GM19467 (cell line): ENCODE data around the gene HAPLN3.

ENCODE experiments used
- ATAC-seq: cut with Tn5 transposase; IDR thresholded peaks from one replicate; pipeline ENCODE4 v1.9.1; 2021; ENCODE audit warnings: mild to moderate bottlenecking, moderate library complexity; ENCODE audit not compliant: unreplicated experiment

HAPLN3 gene

DNA sequence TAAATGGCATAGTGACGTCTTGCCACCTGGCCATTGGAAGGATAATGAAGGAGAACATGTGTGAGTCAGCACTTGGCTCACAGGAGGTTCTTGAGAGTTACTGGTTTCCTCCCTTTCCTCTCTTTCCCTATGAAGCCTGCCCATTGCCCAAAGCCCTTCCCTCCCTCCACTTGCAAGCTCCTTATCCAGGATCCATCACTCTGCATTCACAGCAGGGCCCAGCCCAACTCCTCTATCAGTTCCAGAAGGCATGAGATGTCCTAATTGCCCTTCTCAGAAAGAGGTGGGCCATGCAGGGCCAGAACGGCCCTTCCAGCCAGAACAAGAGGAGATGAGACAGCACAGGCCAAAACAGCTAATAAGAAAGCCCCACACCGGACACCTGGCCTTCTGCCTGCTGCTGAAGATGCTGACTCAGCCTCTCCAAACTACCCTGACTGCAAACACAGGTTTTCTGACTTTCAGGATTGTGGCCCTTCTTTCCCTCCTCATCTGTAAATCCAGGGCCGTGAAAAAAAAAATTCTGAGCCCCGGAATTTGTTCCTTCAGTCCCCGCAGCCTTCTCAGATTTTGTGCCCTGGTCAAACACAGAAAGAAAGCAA is 29.7 kb downstream of the HAPLN3 start:
- no peak for ATAC-seq

- no peak for ATAC-seq
Observed at GRCh38 chr15:88864861-88865497, 30.4 kb downstream of the HAPLN3 start.

DNA sequence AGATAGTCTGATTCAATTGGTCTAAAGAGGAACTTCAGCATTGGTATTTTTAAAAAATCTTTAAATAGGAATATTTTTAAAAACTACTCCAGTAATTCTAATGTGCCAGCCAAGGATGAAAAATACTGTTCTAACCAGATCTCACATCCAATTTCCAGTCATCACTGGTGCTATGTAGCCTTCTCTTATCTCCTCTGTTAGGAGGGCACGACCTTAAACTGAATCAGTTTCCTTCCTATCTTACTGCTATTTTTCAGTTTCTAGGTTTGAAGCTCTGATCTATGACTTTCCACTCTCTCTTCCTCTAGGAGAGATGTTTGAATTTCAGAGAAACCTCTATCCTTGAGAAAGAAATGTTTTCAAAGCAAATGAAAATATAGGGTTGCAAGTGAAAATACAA is 31.9 kb downstream of the HAPLN3 start:
- ATAC-seq = no peak

GRCh38 chr15:88860212-88860611 is 35.1 kb downstream of the HAPLN3 start:
- ATAC-seq = no peak

GRCh38 chr15:88859550-88859949 is 35.8 kb downstream of the HAPLN3 start:
- ATAC-seq = no peak

- no peak for ATAC-seq
Observed at GRCh38 chr15:88858934-88859333, 36.4 kb downstream of the HAPLN3 start.

- ATAC-seq = no peak
Observed at GRCh38 chr15:88852476-88852875, 42.9 kb downstream of the HAPLN3 start.

DNA sequence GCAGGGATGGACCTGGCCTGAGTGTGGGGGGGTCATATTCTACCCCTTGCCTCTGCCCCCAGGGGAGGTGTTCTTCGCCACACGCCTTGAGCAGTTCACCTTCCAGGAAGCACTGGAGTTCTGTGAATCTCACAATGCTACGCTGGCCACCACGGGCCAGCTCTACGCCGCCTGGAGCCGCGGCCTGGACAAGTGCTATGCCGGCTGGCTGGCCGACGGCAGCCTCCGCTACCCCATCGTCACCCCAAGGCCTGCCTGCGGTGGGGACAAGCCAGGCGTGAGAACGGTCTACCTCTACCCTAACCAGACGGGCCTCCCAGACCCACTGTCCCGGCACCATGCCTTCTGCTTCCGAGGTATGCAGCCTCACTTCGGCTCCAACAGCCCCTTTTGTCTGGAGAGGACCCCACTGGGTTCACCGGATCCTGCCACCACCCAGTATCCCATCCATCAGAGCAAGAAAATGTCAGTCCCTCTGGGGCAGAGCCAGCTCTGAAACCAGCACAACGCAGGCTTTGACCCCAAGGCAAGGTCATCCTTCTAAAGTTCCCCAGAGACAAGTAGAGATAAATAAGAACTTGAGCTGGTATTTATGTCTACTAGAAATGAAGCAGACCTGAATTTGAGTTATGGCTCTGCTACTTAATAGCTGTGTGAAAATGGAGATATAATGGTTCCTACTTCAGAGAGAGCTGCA is 45.8 kb downstream of the HAPLN3 start:
- ATAC-seq = no peak

DNA sequence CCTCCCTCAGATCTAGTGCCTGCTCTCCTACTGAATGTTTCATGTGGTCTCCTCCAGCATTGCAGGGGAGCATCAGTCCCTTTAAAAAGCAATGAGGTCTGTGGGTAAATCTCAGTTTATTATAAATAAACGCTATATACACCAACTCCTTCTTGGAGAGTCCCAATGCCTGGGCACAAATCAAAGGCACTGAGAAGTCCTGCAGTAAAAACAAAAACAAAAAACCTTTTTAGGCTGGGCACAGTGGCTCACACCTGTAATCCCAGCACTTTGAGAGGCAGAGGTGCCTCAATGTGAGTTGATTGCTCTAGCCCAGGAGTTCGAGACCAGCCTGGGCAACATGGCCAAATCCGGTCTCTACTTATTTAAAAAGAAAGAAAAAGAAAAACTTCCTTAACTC is 47.1 kb downstream of the HAPLN3 start:
- no peak for ATAC-seq

DNA sequence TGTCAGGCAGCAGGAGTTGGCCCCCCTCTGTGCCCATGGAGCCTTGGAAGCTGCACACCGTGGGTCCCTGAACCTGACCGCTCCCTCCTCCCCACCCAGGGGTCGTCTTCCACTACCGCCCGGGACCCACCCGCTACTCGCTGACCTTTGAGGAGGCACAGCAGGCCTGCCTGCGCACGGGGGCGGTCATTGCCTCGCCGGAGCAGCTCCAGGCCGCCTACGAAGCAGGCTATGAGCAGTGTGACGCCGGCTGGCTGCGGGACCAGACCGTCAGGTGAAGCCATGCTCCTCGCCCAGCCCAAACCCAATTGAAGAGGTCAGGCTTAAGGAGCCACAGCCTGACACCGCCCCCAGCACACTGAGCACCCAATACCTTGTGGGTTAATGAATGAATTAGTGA is 48.2 kb downstream of the HAPLN3 start:
- no peak for ATAC-seq

DNA sequence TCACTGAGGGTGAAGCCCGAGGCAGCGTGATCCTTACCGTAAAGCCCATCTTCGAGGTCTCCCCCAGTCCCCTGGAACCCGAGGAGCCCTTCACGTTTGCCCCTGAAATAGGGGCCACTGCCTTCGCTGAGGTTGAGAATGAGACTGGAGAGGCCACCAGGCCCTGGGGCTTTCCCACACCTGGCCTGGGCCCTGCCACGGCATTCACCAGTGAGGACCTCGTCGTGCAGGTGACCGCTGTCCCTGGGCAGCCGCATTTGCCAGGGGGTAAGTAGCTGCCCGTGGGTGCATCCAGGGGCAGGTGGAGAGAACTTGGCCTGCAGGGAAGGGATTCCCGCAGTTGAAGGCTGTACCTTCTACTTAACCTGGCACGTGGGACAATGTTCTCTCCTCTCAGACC is 49.7 kb downstream of the HAPLN3 start:
- ATAC-seq = no peak

- no peak for ATAC-seq
Observed at GRCh38 chr15:88844749-88845386, 50.5 kb downstream of the HAPLN3 start.

DNA sequence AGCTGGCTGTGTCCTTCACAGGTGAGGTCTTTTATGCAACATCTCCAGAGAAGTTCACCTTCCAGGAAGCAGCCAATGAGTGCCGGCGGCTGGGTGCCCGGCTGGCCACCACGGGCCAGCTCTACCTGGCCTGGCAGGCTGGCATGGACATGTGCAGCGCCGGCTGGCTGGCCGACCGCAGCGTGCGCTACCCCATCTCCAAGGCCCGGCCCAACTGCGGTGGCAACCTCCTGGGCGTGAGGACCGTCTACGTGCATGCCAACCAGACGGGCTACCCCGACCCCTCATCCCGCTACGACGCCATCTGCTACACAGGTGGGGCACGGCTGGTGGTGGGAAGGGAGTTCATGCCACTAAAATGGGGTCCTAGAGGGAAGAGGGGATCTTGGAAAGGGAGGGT is 52.0 kb downstream of the HAPLN3 start:
- no peak for ATAC-seq

DNA sequence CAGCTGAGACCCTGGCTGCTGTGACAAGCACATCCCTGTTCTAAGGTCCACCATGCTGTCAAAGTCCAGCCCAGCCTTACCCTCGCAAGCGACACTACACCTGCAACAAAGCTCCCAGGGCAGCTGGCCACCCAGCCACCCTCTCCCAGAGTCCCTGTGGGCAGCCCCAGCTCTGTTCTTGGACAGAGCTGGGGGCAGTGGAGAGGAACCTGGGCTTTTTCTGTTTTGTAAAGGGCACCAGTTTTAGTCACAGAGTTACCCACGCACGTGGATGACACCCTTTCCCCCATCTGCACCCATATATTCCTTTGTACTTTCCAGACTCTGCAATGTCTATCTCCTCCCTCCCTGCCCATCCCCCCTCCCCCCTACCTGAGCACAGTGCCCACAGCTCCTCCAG is 53.2 kb downstream of the HAPLN3 start:
- no peak for ATAC-seq

GRCh38 chr15:88841236-88841635 is 54.1 kb downstream of the HAPLN3 start:
- ATAC-seq = no peak

DNA sequence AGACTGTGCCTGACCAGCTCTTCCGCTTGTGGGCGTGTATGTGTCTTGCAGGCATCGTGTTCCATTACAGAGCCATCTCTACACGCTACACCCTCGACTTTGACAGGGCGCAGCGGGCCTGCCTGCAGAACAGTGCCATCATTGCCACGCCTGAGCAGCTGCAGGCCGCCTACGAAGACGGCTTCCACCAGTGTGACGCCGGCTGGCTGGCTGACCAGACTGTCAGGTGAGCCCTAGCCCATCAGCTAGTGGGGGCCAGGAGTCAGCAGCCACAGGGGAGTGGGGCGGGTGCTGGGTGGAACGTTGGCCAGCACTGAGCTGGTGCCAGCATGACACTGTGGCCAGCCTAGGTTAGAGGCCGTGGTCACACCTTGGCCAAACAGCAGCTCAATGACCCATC is 55.4 kb downstream of the HAPLN3 start:
- no peak for ATAC-seq

- ATAC-seq = no peak
Observed at GRCh38 chr15:88839146-88839545, 56.2 kb downstream of the HAPLN3 start.

GRCh38 chr15:88838667-88839066 is 56.7 kb downstream of the HAPLN3 start:
- no peak for ATAC-seq

- ATAC-seq = no peak
Observed at GRCh38 chr15:88835646-88836045, 59.7 kb downstream of the HAPLN3 start.

DNA sequence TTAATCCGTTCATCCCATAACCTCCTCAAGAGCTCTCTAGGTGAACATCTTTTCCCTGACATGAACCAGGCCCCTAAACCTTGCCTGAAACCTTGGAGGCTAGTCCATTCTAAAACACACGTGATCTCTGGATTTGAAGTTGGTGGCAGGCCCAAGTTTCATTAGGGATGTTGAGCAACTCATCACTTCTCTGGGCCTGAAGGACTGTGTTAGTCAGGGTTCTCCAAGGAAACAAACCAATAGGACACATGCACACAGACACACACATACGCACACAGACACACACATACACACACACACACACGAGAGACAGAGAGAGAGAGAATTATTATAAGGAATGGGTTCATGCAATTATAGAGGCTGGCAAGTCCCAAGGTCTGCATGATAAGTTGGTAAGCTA is 60.2 kb downstream of the HAPLN3 start:
- ATAC-seq = no peak

- no peak for ATAC-seq
Observed at GRCh38 chr15:88834211-88834812, 61.0 kb downstream of the HAPLN3 start.

DNA sequence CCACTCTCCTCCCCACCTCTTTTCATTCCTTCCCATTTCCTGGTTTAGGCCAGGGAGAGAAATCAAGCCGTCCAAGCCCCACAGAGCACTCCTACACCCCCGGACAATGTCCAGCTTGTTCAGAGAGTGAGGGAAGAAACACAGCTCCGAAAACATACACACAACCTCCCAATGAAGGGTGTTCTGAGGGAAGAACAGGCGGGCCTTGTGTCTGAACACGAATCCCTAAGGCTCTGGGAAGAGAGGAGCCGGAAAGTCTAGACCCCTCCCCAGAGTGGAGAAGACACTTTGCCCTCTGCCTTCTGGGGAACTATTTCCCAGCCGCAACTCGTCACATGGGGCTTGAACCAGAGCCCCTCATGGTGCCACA is 61.6 kb downstream of the HAPLN3 start:
- ATAC-seq = no peak
